Measurements from ENCODE around the gene MCM7. TPM values are rescaled to one million over a fixed set of nuclear protein-coding genes. Genes with fewer than 3 reads are reported as not detected.

MCM7 gene
- total RNA-seq, 1 donor from 2014 or later, result 212 TPM

GRCh38 chr7:100072462-100072861 is 28.7 kb downstream of the MCM7 start:
- Mint-ChIP-seq H3K4me1 (ENCODE audit: low read depth) (no peaks in the 10 kb centered on the region), H3K36me3 (ENCODE audit: insufficient read depth) (peaks cover 85% of the 10 kb centered on the region), H3K9me3 (ENCODE audit: low read depth) (peaks cover 58% of the 10 kb centered on the region), H3K27ac (peak overlapping the region; percentile 93), H3K27me3 (no peaks in the 10 kb centered on the region), H3K4me3 (ENCODE audit: low read depth) (no peak overlapping the region)
- DNase-seq (ENCODE audit: low spot score, unreplicated experiment), result no peak
- TF ChIP-seq, protein P1, sequence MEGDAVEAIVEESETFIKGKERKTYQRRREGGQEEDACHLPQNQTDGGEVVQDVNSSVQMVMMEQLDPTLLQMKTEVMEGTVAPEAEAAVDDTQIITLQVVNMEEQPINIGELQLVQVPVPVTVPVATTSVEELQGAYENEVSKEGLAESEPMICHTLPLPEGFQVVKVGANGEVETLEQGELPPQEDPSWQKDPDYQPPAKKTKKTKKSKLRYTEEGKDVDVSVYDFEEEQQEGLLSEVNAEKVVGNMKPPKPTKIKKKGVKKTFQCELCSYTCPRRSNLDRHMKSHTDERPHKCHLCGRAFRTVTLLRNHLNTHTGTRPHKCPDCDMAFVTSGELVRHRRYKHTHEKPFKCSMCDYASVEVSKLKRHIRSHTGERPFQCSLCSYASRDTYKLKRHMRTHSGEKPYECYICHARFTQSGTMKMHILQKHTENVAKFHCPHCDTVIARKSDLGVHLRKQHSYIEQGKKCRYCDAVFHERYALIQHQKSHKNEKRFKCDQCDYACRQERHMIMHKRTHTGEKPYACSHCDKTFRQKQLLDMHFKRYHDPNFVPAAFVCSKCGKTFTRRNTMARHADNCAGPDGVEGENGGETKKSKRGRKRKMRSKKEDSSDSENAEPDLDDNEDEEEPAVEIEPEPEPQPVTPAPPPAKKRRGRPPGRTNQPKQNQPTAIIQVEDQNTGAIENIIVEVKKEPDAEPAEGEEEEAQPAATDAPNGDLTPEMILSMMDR (IDR thresholded peaks at IDR 0.05; ENCODE audit: unreplicated experiment), result no peak

DNA sequence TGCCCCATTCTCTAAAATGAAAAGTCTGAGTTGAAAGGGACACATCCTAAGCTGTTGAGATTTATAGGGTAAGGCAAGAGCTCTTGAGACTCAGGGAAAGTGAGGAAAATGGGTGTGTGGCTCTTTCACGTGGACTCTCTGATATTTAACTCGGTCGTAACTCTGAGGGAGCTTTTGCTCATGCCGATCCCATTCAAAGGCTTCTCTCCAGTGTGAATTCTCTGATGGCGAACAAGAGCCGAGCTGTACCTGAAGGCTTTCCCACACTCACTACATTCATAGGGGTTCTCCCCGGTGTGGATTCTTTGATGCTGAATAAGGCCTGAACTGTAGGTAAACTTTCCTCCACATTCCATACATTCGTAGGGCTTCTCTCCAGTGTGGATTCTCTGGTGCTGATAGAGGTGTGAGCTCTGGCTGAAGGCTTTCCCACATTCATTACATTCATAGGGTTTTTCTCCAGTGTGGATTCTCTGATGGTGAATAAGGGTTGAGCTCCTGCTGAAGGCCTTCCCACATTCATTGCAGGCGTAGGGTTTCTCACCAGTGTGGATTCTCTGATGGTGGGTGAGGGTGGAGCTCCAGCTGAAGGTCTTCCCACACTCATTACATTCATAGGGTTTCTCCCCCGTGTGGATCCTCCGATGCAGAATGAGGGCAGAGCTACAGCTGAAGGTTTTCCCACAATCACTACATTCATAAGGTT is 30.0 kb downstream of the MCM7 start:
- Mint-ChIP-seq H3K36me3 (ENCODE audit: insufficient read depth) (peaks cover 78% of the 10 kb centered on the region), H3K9me3 (ENCODE audit: low read depth) (peaks cover 49% of the 10 kb centered on the region), H3K27ac (peak overlapping the region; percentile 93), H3K4me1 (ENCODE audit: low read depth) (no peaks in the 10 kb centered on the region), H3K27me3 (no peaks in the 10 kb centered on the region), H3K4me3 (ENCODE audit: low read depth) (peak overlapping the region; percentile 21)
- TF ChIP-seq, protein P1 (IDR thresholded peaks at IDR 0.05; ENCODE audit: unreplicated experiment), result no peak
- no peak for DNase-seq (ENCODE audit: low spot score, unreplicated experiment)

GRCh38 chr7:100069991-100070390 is 31.2 kb downstream of the MCM7 start:
- Mint-ChIP-seq H3K27me3 (no peaks in the 10 kb centered on the region), H3K36me3 (ENCODE audit: insufficient read depth) (peaks cover 76% of the 10 kb centered on the region), H3K4me1 (ENCODE audit: low read depth) (peaks cover 2% of the 10 kb centered on the region), H3K27ac (peak overlapping the region; percentile 89), H3K9me3 (ENCODE audit: low read depth) (peaks cover 39% of the 10 kb centered on the region), H3K4me3 (ENCODE audit: low read depth) (no peak overlapping the region)
- DNase-seq (ENCODE audit: low spot score, unreplicated experiment), result no peak
- TF ChIP-seq, protein P1 (IDR thresholded peaks at IDR 0.05; ENCODE audit: unreplicated experiment), result no peak

GRCh38 chr7:100066953-100067352 is 34.2 kb downstream of the MCM7 start:
- Mint-ChIP-seq H3K27ac (peak overlapping the region; percentile 69), H3K4me3 (ENCODE audit: low read depth) (no peak overlapping the region)

DNA sequence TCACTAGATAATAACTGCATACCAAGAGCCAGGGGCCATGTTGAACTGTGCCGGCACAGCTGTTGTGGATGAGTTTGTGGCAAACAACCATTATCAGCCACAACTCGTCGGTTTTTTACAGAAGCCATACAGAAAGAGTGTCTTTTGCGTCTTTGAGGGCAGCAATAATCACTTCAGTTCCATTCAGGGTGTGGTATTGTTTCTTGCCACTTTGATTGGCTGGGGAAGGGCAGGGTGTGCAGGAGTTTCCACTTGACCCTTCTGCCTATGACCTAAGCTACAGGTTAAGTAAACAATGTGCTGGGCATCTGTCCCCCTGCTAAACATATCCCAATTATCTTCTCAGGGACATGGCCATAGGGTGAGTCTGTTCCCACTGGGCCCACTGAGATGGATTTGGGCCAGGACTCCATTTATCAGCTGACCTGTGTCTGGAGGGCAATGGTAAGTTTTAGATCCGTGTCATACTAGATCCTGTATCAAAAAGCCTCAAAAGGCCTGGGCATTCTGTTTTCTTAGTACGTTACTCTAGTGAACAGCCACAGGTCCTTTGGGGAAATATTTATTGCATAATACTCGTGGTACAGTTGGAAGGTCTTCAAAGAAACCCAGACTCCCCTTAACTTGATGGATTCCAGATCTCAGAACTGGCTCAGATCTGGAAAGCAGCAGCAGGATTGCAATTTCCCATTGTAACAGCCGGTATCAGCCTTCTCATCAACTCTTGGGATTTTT is 35.6 kb downstream of the MCM7 start:
- Mint-ChIP-seq H3K4me3 (ENCODE audit: low read depth) (no peak overlapping the region), H3K36me3 (ENCODE audit: insufficient read depth) (peaks cover 64% of the 10 kb centered on the region), H3K27me3 (no peaks in the 10 kb centered on the region), H3K4me1 (ENCODE audit: low read depth) (peaks cover 2% of the 10 kb centered on the region), H3K9me3 (ENCODE audit: low read depth) (peaks cover 16% of the 10 kb centered on the region), H3K27ac (peak overlapping the region; percentile 45)
- TF ChIP-seq, protein P1 (IDR thresholded peaks at IDR 0.05; ENCODE audit: unreplicated experiment), result no peak
- no peak for DNase-seq (ENCODE audit: low spot score, unreplicated experiment)

More at GRCh38 chr7:100066953-100067352, 34.2 kb downstream of the MCM7 start:
- Mint-ChIP-seq H3K4me1 (ENCODE audit: low read depth) (peaks cover 2% of the 10 kb centered on the region), H3K27me3 (no peaks in the 10 kb centered on the region), H3K36me3 (ENCODE audit: insufficient read depth) (peaks cover 67% of the 10 kb centered on the region), H3K9me3 (ENCODE audit: low read depth) (peaks cover 29% of the 10 kb centered on the region)
- TF ChIP-seq, protein P1 (IDR thresholded peaks at IDR 0.05; ENCODE audit: unreplicated experiment), result no peak
- DNase-seq (ENCODE audit: low spot score, unreplicated experiment), result no peak

All from progenitor cell of endocrine pancreas (in vitro differentiated cells).